Measurements from ENCODE around the gene TMED9.
"Not testable (repeated sequence)": the region's sequence is repeated elsewhere in the genome, so short reads cannot be mapped to it uniquely, and the experiment has no call there.

TMED9 gene

DNA sequence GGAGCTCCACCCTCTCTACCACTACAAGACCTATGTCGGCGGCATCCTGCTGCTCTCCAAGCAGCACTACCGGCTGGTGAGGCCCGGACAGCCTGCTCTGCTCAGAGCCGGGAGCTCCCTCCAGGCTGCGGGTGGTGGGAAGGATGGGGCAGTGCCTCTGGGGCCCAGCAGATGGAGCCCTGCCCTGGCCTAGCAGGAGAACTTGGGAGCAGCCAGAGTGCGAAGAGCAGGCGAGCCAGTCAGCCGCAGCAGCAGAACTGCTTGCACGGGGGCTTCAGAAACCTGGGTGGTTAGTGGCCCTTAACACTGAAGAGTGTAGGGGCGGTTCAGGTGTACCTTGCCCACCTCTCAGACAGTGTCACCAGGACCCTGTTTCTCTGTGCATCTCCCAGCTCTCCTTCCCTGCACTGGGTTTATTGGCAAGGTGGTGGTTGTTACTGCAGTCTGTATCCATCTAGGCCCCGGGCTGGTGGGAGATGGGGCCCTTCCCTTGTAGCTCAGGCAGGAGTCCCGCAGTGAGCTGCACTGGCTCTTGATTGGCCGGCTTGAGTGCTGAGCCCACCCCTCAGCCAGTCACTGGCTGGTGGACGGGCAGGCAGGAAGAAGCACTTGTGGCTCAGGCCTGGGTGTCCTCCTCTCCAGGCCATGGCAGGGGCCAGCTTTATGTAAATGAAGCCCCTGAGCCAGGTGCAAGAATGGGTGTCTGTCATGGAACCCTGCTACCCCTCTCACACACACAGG is 15.6 kb downstream of the TMED9 start:
- DNase-seq = no peak

DNA sequence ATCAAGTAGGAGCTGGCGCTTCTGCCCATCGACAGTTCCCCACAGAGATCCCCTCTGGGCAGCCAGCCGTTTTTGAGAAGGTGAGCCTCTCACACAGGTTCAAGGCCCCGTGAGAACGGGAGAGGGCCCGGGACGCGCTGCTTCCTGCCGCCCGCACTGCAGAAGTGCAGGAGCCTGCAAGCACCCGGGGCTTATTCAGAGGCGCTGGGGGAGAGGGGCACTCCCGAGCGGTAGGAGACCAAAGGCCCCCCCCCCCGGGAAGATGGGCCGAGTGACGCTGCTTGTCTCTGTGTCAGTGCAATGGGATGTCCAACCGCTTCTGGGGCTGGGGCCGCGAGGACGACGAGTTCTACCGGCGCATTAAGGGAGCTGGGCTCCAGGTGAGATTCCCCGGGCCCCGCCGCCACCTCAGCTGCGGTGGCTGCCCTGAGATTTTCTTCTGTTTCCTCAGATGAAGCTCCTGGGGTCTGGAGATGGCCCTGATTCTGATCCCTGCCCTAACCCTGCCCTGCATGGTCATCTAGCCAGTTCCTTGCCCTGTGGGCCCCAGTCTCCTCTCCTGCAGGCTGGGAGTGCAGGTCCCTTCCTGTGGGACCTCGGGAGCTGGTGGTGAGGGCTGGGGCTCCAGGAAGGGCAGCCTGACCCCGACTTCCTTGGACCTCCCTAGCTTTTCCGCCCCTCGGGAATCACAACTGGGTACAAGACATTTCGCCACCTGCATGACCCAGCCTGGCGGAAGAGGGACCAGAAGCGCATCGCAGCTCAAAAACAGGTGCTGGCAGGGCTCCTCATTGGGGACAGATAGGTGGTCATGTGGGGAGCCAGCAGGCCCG is 16.5 kb downstream of the TMED9 start:
- no peak for DNase-seq

DNA sequence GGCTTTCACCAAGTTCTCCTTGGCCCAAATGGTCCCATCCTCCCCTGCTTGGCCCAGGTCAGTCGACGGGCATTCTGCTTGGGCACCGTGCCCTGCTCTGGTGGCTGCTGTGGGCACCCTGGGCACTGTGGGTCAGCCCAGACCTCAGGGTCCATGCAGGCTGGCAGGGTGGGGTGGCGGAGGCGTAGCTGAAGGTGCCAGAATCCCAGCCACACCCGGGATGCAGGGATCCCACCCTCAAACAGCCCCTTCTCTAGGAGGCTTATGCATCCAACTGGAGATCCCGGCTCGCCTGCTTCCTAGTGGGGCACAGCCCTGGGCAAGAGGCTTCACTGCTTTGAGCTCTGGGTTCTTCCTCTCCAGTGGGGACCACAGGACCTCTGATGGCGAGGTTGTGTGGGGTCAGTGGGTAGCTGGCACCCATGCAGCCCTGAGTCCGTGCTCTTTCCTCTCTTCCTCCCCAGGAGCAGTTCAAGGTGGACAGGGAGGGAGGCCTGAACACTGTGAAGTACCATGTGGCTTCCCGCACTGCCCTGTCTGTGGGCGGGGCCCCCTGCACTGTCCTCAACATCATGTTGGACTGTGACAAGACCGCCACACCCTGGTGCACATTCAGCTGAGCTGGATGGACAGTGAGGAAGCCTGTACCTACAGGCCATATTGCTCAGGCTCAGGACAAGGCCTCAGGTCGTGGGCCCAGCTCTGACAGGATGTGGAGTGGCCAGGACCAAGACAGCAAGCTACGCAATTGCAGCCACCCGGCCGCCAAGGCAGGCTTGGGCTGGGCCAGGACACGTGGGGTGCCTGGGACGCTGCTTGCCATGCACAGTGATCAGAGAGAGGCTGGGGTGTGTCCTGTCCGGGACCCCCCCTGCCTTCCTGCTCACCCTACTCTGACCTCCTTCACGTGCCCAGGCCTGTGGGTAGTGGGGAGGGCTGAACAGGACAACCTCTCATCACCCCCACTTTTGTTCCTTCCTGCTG is 17.4 kb downstream of the TMED9 start:
- no peak for DNase-seq

DNA sequence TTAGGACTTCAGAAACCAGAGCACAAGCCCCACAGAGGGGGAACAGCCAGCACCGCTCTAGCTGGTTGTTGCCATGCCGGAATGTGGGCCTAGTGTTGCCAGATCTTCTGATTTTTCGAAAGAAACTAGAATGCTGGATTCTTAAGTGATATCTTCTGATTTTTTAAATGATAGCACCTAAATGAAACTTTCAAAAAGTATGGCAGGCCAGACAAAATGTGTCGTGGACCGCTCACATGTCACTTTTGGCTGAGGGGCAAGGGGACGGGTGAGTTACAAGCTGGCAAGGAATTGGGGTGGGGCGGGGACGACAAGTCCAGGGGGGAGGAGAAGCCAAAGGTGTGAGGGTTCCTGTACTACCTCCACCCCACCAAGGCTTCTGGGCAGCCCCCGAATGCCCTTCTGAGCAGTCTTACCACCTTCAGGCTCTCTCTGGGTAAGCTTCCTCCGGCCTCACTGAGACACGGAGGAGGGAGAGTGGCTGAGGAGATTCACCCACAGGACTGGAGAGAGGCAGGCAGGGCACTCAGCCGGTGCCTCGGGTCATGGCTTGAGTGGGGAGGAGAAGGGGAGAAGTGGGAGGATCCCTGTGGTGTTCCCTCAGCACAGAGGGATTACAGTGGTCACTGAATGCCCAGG is 18.2 kb downstream of the TMED9 start:
- DNase-seq = no peak

GRCh38 chr5:177610770-177611445 is 18.9 kb downstream of the TMED9 start:
- DNase-seq = no peak

GRCh38 chr5:177611446-177612214 is 19.6 kb downstream of the TMED9 start:
- no peak for DNase-seq

GRCh38 chr5:177612215-177612673 is 20.2 kb downstream of the TMED9 start:
- no peak for DNase-seq

- DNase-seq = no peak
Measured at GRCh38 chr5:177620560-177620959, 28.6 kb downstream of the TMED9 start.

GRCh38 chr5:177624172-177624571 is 32.2 kb downstream of the TMED9 start:
- DNase-seq = not testable (repeated sequence)

DNA sequence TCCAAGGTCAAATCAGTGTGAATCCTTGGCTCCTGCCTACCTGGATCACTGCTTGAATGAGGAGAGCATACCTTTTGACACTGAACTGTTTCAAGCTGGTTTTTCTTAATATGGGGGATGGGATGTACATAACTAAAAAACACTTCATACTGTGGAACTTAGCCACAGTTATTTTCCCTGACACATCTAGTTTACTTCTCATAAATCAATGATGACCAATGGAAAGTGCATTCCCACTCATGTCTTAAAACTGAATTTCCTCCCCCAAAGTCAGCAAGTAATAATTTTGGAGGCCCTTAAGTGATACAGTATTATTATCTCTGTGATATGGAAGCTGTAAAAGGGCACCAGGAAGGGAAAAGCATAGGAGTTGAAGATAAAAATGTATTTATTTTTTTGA is 38.2 kb downstream of the TMED9 start:
- not testable (repeated sequence) for DNase-seq

DNA sequence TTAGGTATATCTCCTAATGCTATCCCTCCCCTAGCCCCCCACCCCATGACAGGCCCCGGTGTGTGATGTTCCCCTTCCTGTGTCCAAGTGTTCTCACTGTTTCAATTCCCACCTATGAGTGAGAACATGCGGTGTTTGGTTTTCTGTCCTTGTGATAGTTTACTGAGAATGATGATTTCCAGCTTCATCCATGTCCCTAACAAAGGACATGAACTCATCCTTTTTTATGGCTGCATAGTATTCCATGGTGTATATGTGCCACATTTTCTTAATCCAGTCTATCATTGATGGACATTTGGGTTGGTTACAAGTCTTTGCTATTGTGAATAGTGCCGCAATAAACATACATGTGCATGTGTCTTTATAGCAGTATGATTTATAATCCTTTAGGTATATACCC is 42.9 kb downstream of the TMED9 start:
- DNase-seq = not testable (repeated sequence)

- not testable (repeated sequence) for DNase-seq
Measured at GRCh38 chr5:177645462-177645861, 53.5 kb downstream of the TMED9 start.
